Osteocyte (in vitro differentiated cells): ENCODE measurements around the gene DAB2IP. TPM values are rescaled to one million over a fixed set of nuclear protein-coding genes. Genes with fewer than 3 reads are reported as not detected.
A peak's percentile ranks its signal among the peaks of the same experiment; 100 is the strongest.

Experiments
- DNase-seq: peaks from one replicate; pipeline ENCODE4 v3.0.0; 2021; ENCODE audit warnings: mixed read lengths; ENCODE audit not compliant: unreplicated experiment; ENCODE audit errors: extremely low spot score
- H3K27ac Mint-ChIP-seq: one replicate; pipeline ENCODE4 v1.8.0; 2021; ENCODE audit warnings: mild to moderate bottlenecking, mixed read lengths; ENCODE audit not compliant: unreplicated experiment
- H3K27me3 Mint-ChIP-seq: one replicate; pipeline ENCODE4 v1.8.0; 2021; ENCODE audit warnings: mixed read lengths; ENCODE audit not compliant: unreplicated experiment
- H3K36me3 Mint-ChIP-seq: one replicate; pipeline ENCODE4 v1.8.0; 2021; ENCODE audit warnings: mixed read lengths; ENCODE audit not compliant: unreplicated experiment
- H3K4me1 Mint-ChIP-seq: one replicate; pipeline ENCODE4 v1.8.0; 2021; ENCODE audit warnings: mixed read lengths; ENCODE audit not compliant: unreplicated experiment
- H3K4me3 Mint-ChIP-seq: one replicate; pipeline ENCODE4 v1.8.0; 2021; ENCODE audit warnings: mild to moderate bottlenecking, moderate library complexity, mixed read lengths; ENCODE audit not compliant: unreplicated experiment
- H3K9me3 Mint-ChIP-seq: one replicate; pipeline ENCODE4 v1.8.0; 2021; ENCODE audit warnings: mixed read lengths; ENCODE audit not compliant: unreplicated experiment
- CTCF ChIP-seq: fragments of 200-600 bp; sonication (generic); IDR thresholded peaks from 2 replicates; pipeline ENCODE4 v1.5.0; 2021; ENCODE audit warnings: antibody characterized with exemption, mild to moderate bottlenecking, moderate library complexity
- total RNA-seq: library from RNA; stranded (reverse); gene quantifications from 2 replicates; pipeline ENCODE4 v1.2.1, GENCODE V29; 2021

Gene DAB2IP
- total RNA-seq, 1 donor from 2014 or later, result 43.6 TPM

- TF ChIP-seq CTCF, result no peak
- Mint-ChIP-seq H3K4me3 (no peak overlapping the region), H3K27ac (no peak overlapping the region), H3K4me1 (peaks cover 9% of the 10 kb centered on the region), H3K36me3 (peaks cover 9% of the 10 kb centered on the region), H3K9me3 (no peaks in the 10 kb centered on the region), H3K27me3 (no peaks in the 10 kb centered on the region)
- DNase-seq, result no peak
Observed at GRCh38 chr9:121757281-121757585, 105.8 kb downstream of the DAB2IP start.

GRCh38 chr9:121758693-121759092 lies 107.3 kb downstream of the DAB2IP start:
- Mint-ChIP-seq H3K4me3 (no peak overlapping the region), H3K27me3 (no peaks in the 10 kb centered on the region), H3K27ac (no peak overlapping the region), H3K4me1 (no peaks in the 10 kb centered on the region), H3K9me3 (no peaks in the 10 kb centered on the region), H3K36me3 (peaks cover 9% of the 10 kb centered on the region)
- DNase-seq, result no peak
- no peak for TF ChIP-seq CTCF

- H3K4me3 Mint-ChIP-seq, result no peak overlapping the region
- H3K27ac Mint-ChIP-seq, result no peak overlapping the region
- peaks cover 12% of the 10 kb centered on the region for H3K4me1 Mint-ChIP-seq
- H3K27me3 Mint-ChIP-seq, result no peaks in the 10 kb centered on the region
- peaks cover 13% of the 10 kb centered on the region for H3K36me3 Mint-ChIP-seq
- no peak for DNase-seq
- no peaks in the 10 kb centered on the region for H3K9me3 Mint-ChIP-seq
- TF ChIP-seq CTCF, result no peak
Observed at GRCh38 chr9:121759996-121760395, 108.6 kb downstream of the DAB2IP start.

GRCh38 chr9:121760571-121760970 lies 109.1 kb downstream of the DAB2IP start:
- TF ChIP-seq CTCF, result no peak
- H3K36me3 Mint-ChIP-seq, result peaks cover 13% of the 10 kb centered on the region
- H3K9me3 Mint-ChIP-seq, result no peaks in the 10 kb centered on the region
- no peaks in the 10 kb centered on the region for H3K27me3 Mint-ChIP-seq
- no peak overlapping the region for H3K4me3 Mint-ChIP-seq
- no peak overlapping the region for H3K27ac Mint-ChIP-seq
- H3K4me1 Mint-ChIP-seq, result peaks cover 17% of the 10 kb centered on the region
- DNase-seq, result no peak

- Mint-ChIP-seq H3K27me3 (no peaks in the 10 kb centered on the region), H3K36me3 (peaks cover 28% of the 10 kb centered on the region), H3K9me3 (no peaks in the 10 kb centered on the region), H3K27ac (peak overlapping the region; percentile 24), H3K4me3 (no peak overlapping the region), H3K4me1 (peaks cover 34% of the 10 kb centered on the region)
- TF ChIP-seq CTCF, result no peak
- no peak for DNase-seq
Observed at GRCh38 chr9:121763131-121763530, 111.7 kb downstream of the DAB2IP start.
